HUES64 (cell line): Measurements from ENCODE around the gene PIGL.

ENCODE experiments used
- H3K27ac ChIP-seq: 2 replicates; pipeline ENCODE4 v1.7.0; 2013; ENCODE audit warnings: low read depth, low read length, inconsistent platforms
- H3K27me3 ChIP-seq: 2 replicates; pipeline ENCODE4 v1.6.1; 2013; ENCODE audit warnings: mild to moderate bottlenecking, low read length; ENCODE audit not compliant: insufficient read depth
- H3K36me3 ChIP-seq: 2 replicates; pipeline ENCODE4 v1.6.1; 2013; ENCODE audit warnings: mild to moderate bottlenecking, low read length; ENCODE audit not compliant: insufficient read depth
- H3K4me1 ChIP-seq: 2 replicates; pipeline ENCODE4 v1.6.1; 2013; ENCODE audit warnings: mild to moderate bottlenecking, low read length, moderate library complexity; ENCODE audit not compliant: insufficient read depth
- H3K4me3 ChIP-seq: 2 replicates; pipeline ENCODE4 v1.5.1; 2013; ENCODE audit warnings: mild to moderate bottlenecking, low read length, moderate library complexity
- H3K9ac ChIP-seq: 2 replicates; pipeline ENCODE4 v1.6.1; 2013; ENCODE audit warnings: mild to moderate bottlenecking, low read depth, low read length
- H3K9me3 ChIP-seq: 2 replicates; pipeline ENCODE4 v1.6.1; 2013; ENCODE audit warnings: low read depth, low read length; ENCODE audit not compliant: insufficient read depth
- WGBS: fragments of 150-250, 120-280 bp; methylation state at CpG from one replicate; pipeline ENCODE4 v1.1.7; 2013; ENCODE audit warnings: missing lambda C conversion rate; 5-methylcytosine and 5-hydroxymethylcytosine counted together

Gene PIGL

DNA sequence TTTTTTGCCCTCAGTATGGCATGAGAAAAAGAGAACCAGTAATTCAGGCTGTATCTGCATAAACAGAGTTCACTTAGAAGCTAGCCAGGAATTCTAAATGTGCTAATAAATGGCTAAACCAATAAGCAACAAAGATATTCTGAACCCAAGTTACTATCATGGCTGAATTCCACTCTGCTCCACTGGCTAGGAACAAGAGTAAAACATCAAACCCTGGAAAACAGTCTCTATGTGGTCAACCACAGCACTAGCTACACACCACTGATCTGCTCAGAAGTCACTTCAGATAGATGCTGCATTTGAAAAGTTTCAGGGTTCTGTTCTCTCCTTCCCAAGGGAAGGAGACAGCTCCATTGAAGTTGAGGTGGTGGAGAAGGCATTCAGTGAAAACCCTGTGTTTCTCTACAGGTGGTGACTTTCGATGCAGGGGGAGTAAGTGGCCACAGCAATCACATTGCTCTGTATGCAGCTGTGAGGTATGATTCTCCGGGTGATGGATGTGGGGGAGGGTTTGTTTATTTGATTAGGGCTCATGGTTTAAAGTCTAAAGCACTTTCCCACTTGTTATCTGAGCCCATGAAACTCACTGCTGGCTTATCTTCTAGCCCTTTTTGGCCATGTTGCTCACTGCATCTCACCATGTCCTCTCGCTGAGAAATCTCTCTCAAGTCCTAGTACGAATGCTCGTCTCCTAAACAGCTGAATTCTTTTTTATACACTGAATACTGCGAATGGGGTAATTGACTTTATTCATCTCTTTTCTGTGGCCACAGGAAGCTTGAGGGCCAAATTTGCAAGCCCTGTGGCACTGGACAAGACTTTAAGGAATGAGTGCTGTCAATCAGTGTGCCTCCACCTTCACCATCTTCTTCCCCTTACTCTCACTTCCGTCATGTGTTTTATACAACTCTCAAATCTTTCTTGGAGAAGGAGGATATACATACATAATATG, 96.4 kb downstream of the PIGL start:
- H3K9ac ChIP-seq: no peak overlapping the region
- H3K4me1 ChIP-seq: no peaks in the 10 kb centered on the region
- H3K27ac ChIP-seq: no peak overlapping the region
- 93% methylated on average over 6 of the region's 7 CpGs for WGBS
- H3K36me3 ChIP-seq: peaks cover 19% of the 10 kb centered on the region
- peaks cover 4% of the 10 kb centered on the region; the same call in 1 of the 2 replicates for H3K9me3 ChIP-seq
- no peaks in the 10 kb centered on the region for H3K27me3 ChIP-seq
- no peak overlapping the region for H3K4me3 ChIP-seq

GRCh38 chr17:16314189-16314588, 97.2 kb downstream of the PIGL start:
- peaks cover 24% of the 10 kb centered on the region for H3K36me3 ChIP-seq
- no peak overlapping the region for H3K27ac ChIP-seq
- no peak overlapping the region for H3K9ac ChIP-seq
- H3K4me1 ChIP-seq: no peaks in the 10 kb centered on the region
- no peak overlapping the region for H3K4me3 ChIP-seq
- H3K9me3 ChIP-seq: peaks cover 4% of the 10 kb centered on the region; the same call in 1 of the 2 replicates
- no peaks in the 10 kb centered on the region for H3K27me3 ChIP-seq

DNA sequence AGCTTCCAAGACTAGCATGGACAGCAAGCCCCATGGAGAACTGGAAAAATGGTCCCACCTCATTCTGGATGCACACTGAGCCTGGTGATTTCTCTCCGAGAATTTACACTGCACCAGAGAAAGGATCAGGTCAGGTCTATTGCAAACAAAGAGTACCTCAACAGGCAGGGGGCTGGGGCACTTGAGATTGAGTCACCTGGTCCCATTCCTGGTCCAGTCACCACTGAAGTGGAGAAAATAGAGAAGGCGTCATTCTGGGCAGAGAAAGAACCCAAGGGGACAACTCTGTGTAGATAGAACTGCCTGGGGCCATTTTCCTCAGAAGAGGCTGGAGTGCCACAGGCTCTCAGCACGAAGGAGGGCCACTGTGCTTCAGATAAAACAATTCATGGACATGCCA, 97.8 kb downstream of the PIGL start:
- WGBS: 93% methylated on average over 3 of the region's 3 CpGs
- no peaks in the 10 kb centered on the region for H3K27me3 ChIP-seq
- H3K9me3 ChIP-seq: peaks cover 4% of the 10 kb centered on the region; the same call in 1 of the 2 replicates
- H3K4me1 ChIP-seq: no peaks in the 10 kb centered on the region
- H3K36me3 ChIP-seq: peaks cover 24% of the 10 kb centered on the region
- no peak overlapping the region for H3K4me3 ChIP-seq
- no peak overlapping the region for H3K9ac ChIP-seq
- no peak overlapping the region for H3K27ac ChIP-seq

GRCh38 chr17:16319969-16320368, 103.0 kb downstream of the PIGL start:
- H3K36me3 ChIP-seq: peaks cover 17% of the 10 kb centered on the region
- WGBS: 67% methylated on average over 3 of the region's 3 CpGs
- H3K4me1 ChIP-seq: no peaks in the 10 kb centered on the region
- no peaks in the 10 kb centered on the region for H3K27me3 ChIP-seq
- H3K9ac ChIP-seq: no peak overlapping the region
- no peaks in the 10 kb centered on the region for H3K9me3 ChIP-seq
- no peak overlapping the region for H3K4me3 ChIP-seq
- H3K27ac ChIP-seq: no peak overlapping the region

DNA sequence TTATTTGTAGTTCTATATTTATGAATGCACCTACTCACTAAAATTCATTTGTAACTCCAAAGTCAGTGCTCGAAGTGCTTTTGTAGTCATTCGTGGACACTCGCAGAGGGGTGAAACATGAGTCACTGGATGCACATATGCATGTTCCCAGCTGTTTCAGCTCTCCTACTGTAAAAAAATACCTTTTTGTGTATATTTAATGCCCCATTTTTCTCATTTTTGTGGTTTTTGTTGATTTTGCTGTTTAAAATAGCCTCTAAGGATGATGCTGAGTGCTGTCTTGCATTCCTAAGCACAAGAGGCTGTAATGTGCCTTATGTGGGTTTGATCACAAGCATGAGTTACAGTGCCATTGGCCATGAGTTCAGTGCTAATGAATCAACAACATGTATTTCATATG, 105.6 kb downstream of the PIGL start:
- Histone ChIP-seq H3K4me1 (no peaks in the 10 kb centered on the region), H3K27me3 (no peaks in the 10 kb centered on the region), H3K9me3 (no peaks in the 10 kb centered on the region), H3K27ac (no peak overlapping the region), H3K4me3 (no peak overlapping the region), H3K9ac (no peak overlapping the region), H3K36me3 (peaks cover 36% of the 10 kb centered on the region)
- WGBS: 96% methylated on average over 3 of the region's 3 CpGs

DNA sequence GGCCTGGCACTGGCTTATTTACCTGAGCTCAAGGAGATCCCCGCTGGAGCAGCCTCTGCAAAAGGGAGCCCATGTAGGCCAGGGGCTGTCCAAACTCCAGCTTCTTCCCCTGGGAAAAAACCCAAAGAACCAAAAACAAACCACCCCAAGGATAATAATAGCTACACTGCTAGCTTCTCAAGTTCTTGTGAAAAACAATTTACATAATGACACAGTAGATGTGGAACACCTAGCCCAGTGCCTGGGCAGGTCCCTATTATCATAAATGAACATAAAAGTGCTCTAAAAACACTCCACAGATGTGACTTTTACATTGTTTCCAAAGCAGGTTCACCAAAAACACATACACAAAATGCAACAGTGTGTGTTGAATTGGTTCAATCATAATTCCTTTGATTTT, 109.0 kb downstream of the PIGL start:
- no peak overlapping the region for H3K4me3 ChIP-seq
- H3K36me3 ChIP-seq: peaks cover 30% of the 10 kb centered on the region
- 0 out of 2 replicates have a peak, but pooled peaks cover 3% of the 10 kb centered on the region for H3K4me1 ChIP-seq
- no peak overlapping the region for H3K27ac ChIP-seq
- no peaks in the 10 kb centered on the region for H3K9me3 ChIP-seq
- WGBS: 89% methylated on average over 1 of the region's 1 CpG
- no peaks in the 10 kb centered on the region for H3K27me3 ChIP-seq
- no peak overlapping the region for H3K9ac ChIP-seq

- Histone ChIP-seq H3K36me3 (peaks cover 30% of the 10 kb centered on the region), H3K4me3 (no peak overlapping the region), H3K27me3 (no peaks in the 10 kb centered on the region), H3K4me1 (0 out of 2 replicates have a peak, but pooled peaks cover 3% of the 10 kb centered on the region), H3K9me3 (no peaks in the 10 kb centered on the region), H3K27ac (no peak overlapping the region), H3K9ac (no peak overlapping the region)
- 89% methylated on average over 3 of the region's 3 CpGs for WGBS
Observed at GRCh38 chr17:16327018-16327417, 110.0 kb downstream of the PIGL start.

DNA sequence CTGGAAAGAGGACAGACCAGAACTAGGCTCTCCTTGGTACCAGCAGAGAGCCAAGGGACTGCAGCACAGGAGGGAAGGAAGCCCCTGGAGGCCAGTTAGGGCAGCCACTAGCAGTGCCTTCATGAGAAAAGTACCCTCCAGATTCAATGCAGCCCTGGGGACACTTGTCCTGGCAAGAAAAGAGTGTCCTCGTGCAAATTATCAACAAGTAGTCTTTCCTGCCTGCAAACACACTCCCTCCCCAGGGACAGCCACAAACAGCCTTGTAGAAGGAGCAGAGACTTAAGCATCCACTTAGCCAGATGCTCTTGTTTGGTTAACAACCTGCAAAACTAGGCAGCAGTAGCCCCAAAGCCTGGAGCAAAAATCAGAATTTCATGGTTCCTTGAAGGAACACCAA, 112.0 kb downstream of the PIGL start:
- Histone ChIP-seq H3K9ac (no peak overlapping the region), H3K27ac (no peak overlapping the region), H3K36me3 (peaks cover 25% of the 10 kb centered on the region), H3K27me3 (no peaks in the 10 kb centered on the region), H3K4me3 (no peak overlapping the region), H3K9me3 (no peaks in the 10 kb centered on the region), H3K4me1 (0 out of 2 replicates have a peak, but pooled peaks cover 3% of the 10 kb centered on the region)
- 75% methylated on average over 1 of the region's 1 CpG for WGBS

DNA sequence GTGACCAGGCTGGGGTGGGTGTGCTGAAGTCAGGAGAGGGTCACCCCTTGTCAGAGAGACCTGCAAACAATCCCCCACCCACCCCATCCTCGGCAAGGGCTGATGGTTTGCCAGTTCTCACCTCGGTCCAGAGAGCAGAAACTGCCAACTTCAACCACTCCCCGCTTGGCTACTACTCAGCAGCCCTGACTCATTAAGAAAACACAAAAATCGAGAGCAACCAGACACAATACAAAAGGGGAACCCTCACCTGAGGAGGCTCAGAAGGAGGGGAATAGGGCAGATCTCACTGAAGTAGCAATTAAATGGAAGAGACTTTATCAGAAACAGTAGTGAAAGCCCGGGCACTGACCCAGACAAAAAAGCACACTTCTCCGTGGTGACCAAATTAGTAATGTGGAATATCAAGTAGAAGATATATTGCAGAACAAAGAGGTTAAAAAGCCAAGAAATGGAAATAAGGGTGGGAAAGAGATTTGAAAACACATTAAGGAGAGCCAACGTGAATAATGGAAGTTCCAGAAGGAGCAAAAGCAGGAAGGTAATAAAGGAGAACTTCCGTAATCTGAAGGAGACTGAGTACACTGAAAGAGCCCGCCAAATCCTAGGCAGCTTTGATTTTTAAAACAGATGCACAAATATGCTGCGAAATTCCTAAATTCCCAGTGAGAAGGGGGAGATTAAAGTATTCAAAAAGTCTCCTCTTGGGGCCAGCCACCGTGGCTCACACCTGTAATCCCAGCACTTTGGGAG, 112.7 kb downstream of the PIGL start:
- no peak overlapping the region for H3K9ac ChIP-seq
- no peaks in the 10 kb centered on the region for H3K9me3 ChIP-seq
- 0 out of 2 replicates have a peak, but pooled peaks cover 3% of the 10 kb centered on the region for H3K4me1 ChIP-seq
- WGBS: 89% methylated on average over 11 of the region's 11 CpGs
- no peaks in the 10 kb centered on the region for H3K27me3 ChIP-seq
- H3K27ac ChIP-seq: no peak overlapping the region; the same call in 1 of the 2 replicates
- H3K4me3 ChIP-seq: no peak overlapping the region
- peaks cover 22% of the 10 kb centered on the region for H3K36me3 ChIP-seq

GRCh38 chr17:16338391-16338790, 121.4 kb downstream of the PIGL start:
- Histone ChIP-seq H3K9me3 (no peaks in the 10 kb centered on the region), H3K4me1 (no peaks in the 10 kb centered on the region), H3K36me3 (peaks cover 14% of the 10 kb centered on the region), H3K27me3 (no peaks in the 10 kb centered on the region), H3K4me3 (no peak overlapping the region), H3K9ac (no peak overlapping the region), H3K27ac (no peak overlapping the region)
- 92% methylated on average over 2 of the region's 3 CpGs for WGBS

- Histone ChIP-seq H3K9ac (no peak overlapping the region), H3K27ac (no peak overlapping the region), H3K9me3 (no peaks in the 10 kb centered on the region), H3K36me3 (peaks cover 24% of the 10 kb centered on the region), H3K4me3 (no peak overlapping the region), H3K4me1 (no peaks in the 10 kb centered on the region), H3K27me3 (no peaks in the 10 kb centered on the region)
- WGBS: 89% methylated on average over 1 of the region's 1 CpG
Observed at GRCh38 chr17:16339402-16339801, 122.4 kb downstream of the PIGL start.
